HEK293T (cell line): Measurements from ENCODE around the gene TMEM39A.

Experiments
- CTCF ChIA-PET: fragments of 350-600 bp; formaldehyde crosslinking; extraction: SDS; loops from one replicate; lab custom pipeline; 2021; ENCODE audit warnings: antibody characterized with exemption, inconsistent platforms; lab: Yijun Ruan, JAX
- POLR2A ChIA-PET: fragments of 350-600 bp; formaldehyde crosslinking; extraction: SDS; loops from one replicate; lab custom pipeline; 2020; ENCODE audit warnings: antibody characterized with exemption, inconsistent platforms; lab: Yijun Ruan, JAX
- DNase-seq: peaks from one replicate; pipeline ENCODE4 v3.0.0; 2012; ENCODE audit warnings: mixed read lengths; ENCODE audit errors: extremely low spot score
- ARNT ChIP-seq: fragments of 450-650 bp; IDR thresholded peaks from 2 replicates; pipeline ENCODE4 v1.6.1; 2017; ENCODE audit warnings: mild to moderate bottlenecking
- BHLHE40 ChIP-seq: fragments of 450-650 bp; IDR thresholded peaks from 2 replicates; pipeline ENCODE4 v1.6.1; 2016; ENCODE audit warnings: mild to moderate bottlenecking, moderate library complexity, borderline replicate concordance
- CTBP1 ChIP-seq: fragments of 450-650 bp; IDR thresholded peaks from 2 replicates; pipeline ENCODE4 v1.6.1; 2016; ENCODE audit warnings: borderline replicate concordance
- ELF4 ChIP-seq: fragments of 450-650 bp; IDR thresholded peaks from 2 replicates; pipeline ENCODE4 v1.6.1; 2017; ENCODE audit warnings: antibody characterized with exemption
- FOXA1 ChIP-seq: fragments of 450-650 bp; IDR thresholded peaks from 2 replicates; pipeline ENCODE4 v1.6.1; 2016; ENCODE audit warnings: mild to moderate bottlenecking
- FOXK2 ChIP-seq: fragments of 450-650 bp; IDR thresholded peaks from 2 replicates; pipeline ENCODE4 v1.6.1; 2016; ENCODE audit warnings: mild to moderate bottlenecking
- FOXM1 ChIP-seq: fragments of 450-650 bp; IDR thresholded peaks from 2 replicates; pipeline ENCODE4 v1.6.1; 2017; ENCODE audit warnings: mild to moderate bottlenecking, borderline replicate concordance
- HDGF ChIP-seq: fragments of 450-650 bp; IDR thresholded peaks from 2 replicates; pipeline ENCODE4 v1.6.1; 2017; ENCODE audit warnings: antibody characterized with exemption, borderline replicate concordance
- L3MBTL2 ChIP-seq: fragments of 450-650 bp; conservative IDR thresholded peaks from 2 replicates; pipeline ENCODE4 v1.6.1; 2016; ENCODE audit warnings: mild to moderate bottlenecking
- LEF1 ChIP-seq: fragments of 450-650 bp; IDR thresholded peaks from 2 replicates; pipeline ENCODE4 v1.6.1; 2017; ENCODE audit warnings: mild to moderate bottlenecking, borderline replicate concordance
- NFRKB ChIP-seq: fragments of 450-650 bp; IDR thresholded peaks from 2 replicates; pipeline ENCODE4 v1.6.1; 2016; ENCODE audit warnings: mild to moderate bottlenecking, moderate library complexity
- SP1 ChIP-seq: fragments of 450-650 bp; IDR thresholded peaks from 2 replicates; pipeline ENCODE4 v1.6.1; 2017
- SUZ12 ChIP-seq: fragments of 450-650 bp; IDR thresholded peaks from 2 replicates; pipeline ENCODE4 v1.6.1; 2016; ENCODE audit warnings: mild to moderate bottlenecking
- TARDBP ChIP-seq: fragments of 450-650 bp; IDR thresholded peaks from 2 replicates; pipeline ENCODE4 v1.6.1; 2016
- ZNF384 ChIP-seq: fragments of 450-650 bp; IDR thresholded peaks from 2 replicates; pipeline ENCODE4 v1.6.1; 2016
- TF ChIP-seq, protein P1 (sequence below): fragments of 450-650 bp; IDR thresholded peaks from 2 replicates; pipeline ENCODE4 v1.6.1; 2016

The TMEM39A gene

GRCh38 chr3:119417771-119418512 lies 45.5 kb downstream of the TMEM39A start:
- ChIA-PET CTCF (no interaction called here), POLR2A (no interaction called here)
- no peak for TF ChIP-seq SUZ12
- TF ChIP-seq L3MBTL2, result no peak
- DNase-seq, result no peak

GRCh38 chr3:119416873-119417272 lies 46.5 kb downstream of the TMEM39A start:
- ChIA-PET CTCF (no interaction called here), POLR2A (interaction anchor here (1.5 kb wide), 1 partner anchor 47 kb away, joined by 3 read pairs; the partner anchor contains the start of gene TMEM39A)
- TF ChIP-seq LEF1 (no peak), L3MBTL2 (no peak), BHLHE40 (no peak), NFRKB (no peak), FOXM1 (no peak), FOXK2 (no peak), ELF4 (no peak), FOXA1 (no peak), TARDBP (no peak), ARNT (no peak)
- TF ChIP-seq, protein P1, sequence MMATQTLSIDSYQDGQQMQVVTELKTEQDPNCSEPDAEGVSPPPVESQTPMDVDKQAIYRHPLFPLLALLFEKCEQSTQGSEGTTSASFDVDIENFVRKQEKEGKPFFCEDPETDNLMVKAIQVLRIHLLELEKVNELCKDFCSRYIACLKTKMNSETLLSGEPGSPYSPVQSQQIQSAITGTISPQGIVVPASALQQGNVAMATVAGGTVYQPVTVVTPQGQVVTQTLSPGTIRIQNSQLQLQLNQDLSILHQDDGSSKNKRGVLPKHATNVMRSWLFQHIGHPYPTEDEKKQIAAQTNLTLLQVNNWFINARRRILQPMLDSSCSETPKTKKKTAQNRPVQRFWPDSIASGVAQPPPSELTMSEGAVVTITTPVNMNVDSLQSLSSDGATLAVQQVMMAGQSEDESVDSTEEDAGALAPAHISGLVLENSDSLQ, result no peak
- no peak for DNase-seq

GRCh38 chr3:119413603-119414280 lies 49.7 kb downstream of the TMEM39A start:
- DNase-seq, result peak; percentile 20
- ChIA-PET CTCF (interaction anchor here (0.6 kb wide), 1 partner anchor 551 kb away, joined by 6 read pairs; no protein-coding TSS in a partner anchor), POLR2A (no interaction called here)
- TF ChIP-seq L3MBTL2, result no peak
- TF ChIP-seq SP1, result no peak
- TF ChIP-seq FOXK2, result no peak
- no peak for TF ChIP-seq ZNF384
- TF ChIP-seq, protein P1, result no peak
- TF ChIP-seq ELF4, result no peak
- no peak for TF ChIP-seq FOXM1
- TF ChIP-seq ARNT, result no peak
- no peak for TF ChIP-seq TARDBP

GRCh38 chr3:119409844-119410243 lies 53.6 kb downstream of the TMEM39A start:
- no peak for DNase-seq
- no peak for TF ChIP-seq FOXK2
- no peak for TF ChIP-seq HDGF
- no peak for TF ChIP-seq ARNT
- no peak for TF ChIP-seq ELF4
- TF ChIP-seq, protein P1, result no peak
- no peak for TF ChIP-seq BHLHE40
- no peak for TF ChIP-seq CTBP1
- TF ChIP-seq FOXM1, result no peak
- no peak for TF ChIP-seq LEF1
- no peak for TF ChIP-seq FOXA1
- TF ChIP-seq ZNF384, result no peak
- no peak for TF ChIP-seq NFRKB
- TF ChIP-seq SP1, result no peak
- CTCF ChIA-PET, result no interaction called here

DNA sequence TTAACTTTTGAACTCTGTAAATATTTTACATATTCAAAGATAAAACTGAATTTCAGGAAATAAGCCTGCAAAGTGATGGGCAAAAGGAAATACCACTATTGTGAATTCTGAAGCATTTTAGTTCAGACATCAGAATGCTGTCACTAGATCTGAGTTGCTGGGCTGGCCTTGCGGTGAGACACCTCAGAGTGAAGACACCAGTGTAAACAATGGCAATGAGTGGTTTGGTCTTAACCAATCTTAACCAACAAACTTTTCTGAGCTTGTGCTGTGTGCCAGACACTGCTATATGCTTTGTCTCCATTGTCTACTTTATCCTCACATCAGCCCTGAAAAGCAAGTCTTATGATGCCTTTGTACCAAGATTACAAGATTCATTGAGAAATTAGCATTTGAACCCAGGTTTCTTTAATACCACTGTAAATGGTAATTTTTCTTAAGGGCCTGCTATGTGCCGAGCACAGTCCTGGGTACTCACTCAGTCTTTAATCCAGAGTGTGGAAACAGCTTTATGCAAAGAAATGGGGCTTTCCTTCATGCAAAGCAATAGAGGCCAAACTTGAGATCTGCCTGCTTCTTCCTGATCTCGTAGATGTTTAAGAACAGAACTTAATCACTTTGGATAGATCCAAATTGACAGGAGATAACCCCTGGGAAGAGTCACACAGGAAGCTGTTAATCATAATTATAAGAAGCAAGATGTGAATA lies 55.0 kb downstream of the TMEM39A start:
- TF ChIP-seq NFRKB (no peak), CTBP1 (no peak), SUZ12 (no peak), L3MBTL2 (no peak), FOXK2 (no peak), BHLHE40 (no peak), FOXM1 (no peak), TARDBP (no peak), LEF1 (no peak)
- TF ChIP-seq, protein P1, result no peak
- CTCF ChIA-PET, result no interaction called here

More at GRCh38 chr3:119409844-119410243, 53.6 kb downstream of the TMEM39A start:
- POLR2A ChIA-PET, result no interaction called here

GRCh38 chr3:119405315-119405714 lies 58.1 kb downstream of the TMEM39A start:
- ChIA-PET POLR2A (no interaction called here), CTCF (no interaction called here)
- TF ChIP-seq FOXM1 (no peak), SP1 (no peak), FOXK2 (no peak), NFRKB (no peak), ZNF384 (no peak), LEF1 (no peak)
- TF ChIP-seq, protein P1, result no peak
- DNase-seq, result no peak

More for the DNA sequence above, 55.0 kb downstream of the TMEM39A start:
- POLR2A ChIA-PET, result no interaction called here
- no peak for DNase-seq
